LNCAP (cell line): ENCODE results near the gene UST.

Source experiments
- TF ChIP-seq, protein P1 (sequence below): fragments of 450-650 bp; IDR thresholded peaks from 2 replicates; pipeline ENCODE4 v1.5.1; 2017; ENCODE audit warnings: mild to moderate bottlenecking

The UST gene

DNA sequence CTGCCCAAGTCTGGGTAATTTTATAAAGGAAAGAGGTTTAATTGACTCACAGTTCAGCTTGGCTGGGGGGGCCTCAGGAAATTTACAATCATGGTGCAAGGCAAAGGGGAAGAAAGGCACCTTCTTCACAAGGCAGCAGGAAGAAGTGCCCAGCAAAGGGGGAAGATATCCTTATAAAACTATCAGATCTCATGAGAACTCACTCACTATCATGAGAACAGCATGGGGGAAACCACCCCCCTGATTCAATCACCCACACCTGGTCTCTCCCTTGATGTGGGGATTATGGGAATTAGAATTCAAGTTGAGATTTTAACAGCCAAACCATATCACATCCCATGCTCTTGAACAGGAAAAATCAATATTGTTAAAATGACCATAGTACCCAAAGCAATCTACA is 355.5 kb downstream of the UST start:
- TF ChIP-seq, protein P1, sequence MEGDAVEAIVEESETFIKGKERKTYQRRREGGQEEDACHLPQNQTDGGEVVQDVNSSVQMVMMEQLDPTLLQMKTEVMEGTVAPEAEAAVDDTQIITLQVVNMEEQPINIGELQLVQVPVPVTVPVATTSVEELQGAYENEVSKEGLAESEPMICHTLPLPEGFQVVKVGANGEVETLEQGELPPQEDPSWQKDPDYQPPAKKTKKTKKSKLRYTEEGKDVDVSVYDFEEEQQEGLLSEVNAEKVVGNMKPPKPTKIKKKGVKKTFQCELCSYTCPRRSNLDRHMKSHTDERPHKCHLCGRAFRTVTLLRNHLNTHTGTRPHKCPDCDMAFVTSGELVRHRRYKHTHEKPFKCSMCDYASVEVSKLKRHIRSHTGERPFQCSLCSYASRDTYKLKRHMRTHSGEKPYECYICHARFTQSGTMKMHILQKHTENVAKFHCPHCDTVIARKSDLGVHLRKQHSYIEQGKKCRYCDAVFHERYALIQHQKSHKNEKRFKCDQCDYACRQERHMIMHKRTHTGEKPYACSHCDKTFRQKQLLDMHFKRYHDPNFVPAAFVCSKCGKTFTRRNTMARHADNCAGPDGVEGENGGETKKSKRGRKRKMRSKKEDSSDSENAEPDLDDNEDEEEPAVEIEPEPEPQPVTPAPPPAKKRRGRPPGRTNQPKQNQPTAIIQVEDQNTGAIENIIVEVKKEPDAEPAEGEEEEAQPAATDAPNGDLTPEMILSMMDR = no peak

GRCh38 chr6:149107520-149107919 is 360.7 kb downstream of the UST start:
- TF ChIP-seq, protein P1 = no peak

DNA sequence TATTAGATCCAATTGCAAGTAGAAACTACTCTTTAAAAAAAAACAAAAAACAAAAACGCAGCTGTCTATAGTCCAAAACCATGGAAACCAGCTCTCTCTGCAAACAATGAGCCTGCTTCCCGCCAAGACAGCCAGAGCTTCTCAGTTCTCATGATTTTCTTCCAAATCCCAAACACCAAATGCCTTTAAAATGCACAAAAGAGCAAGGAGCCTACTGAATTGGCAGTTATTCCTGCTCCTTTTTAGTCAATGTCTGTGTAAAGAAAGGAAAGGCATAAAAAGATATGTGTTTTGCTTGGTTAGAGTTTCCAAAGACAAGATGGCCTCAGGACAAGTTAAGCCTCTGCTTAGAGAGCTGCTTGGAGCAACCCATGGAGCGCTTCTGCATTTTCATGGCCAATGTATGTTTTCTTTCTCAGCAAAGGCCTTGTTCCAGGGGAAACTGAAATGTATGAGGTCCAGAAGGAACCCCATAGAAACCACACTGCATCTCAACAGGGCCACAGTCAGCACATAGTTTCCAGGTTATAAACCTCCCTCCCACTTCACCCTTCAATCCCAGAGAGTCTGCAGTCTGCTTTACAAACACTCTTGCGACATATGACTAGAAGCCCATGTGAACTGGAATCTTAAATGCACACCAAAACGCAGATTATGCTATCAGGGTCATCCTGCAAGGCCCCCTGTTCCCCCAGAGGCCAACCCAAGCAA is 361.4 kb downstream of the UST start:
- TF ChIP-seq, protein P1 = no peak

DNA sequence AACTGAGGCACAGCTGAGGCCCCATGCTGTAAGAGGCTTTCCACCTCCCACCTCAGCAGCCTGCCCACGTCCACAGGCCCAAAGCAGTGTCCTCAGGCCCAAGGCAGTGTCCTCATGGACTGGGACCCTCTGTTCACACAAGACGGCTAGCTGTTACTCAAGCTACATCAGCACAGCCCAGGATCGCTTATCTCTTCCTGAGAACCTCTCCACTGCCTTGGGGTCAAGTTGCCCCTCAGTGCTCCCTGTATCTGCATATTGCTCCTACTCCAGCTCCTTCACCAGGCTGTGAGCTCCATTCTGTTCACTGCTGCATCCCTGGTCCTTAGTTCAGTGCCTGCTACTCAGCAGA is 361.9 kb downstream of the UST start:
- TF ChIP-seq, protein P1 = no peak

GRCh38 chr6:149109397-149110070 is 362.7 kb downstream of the UST start:
- TF ChIP-seq, protein P1 = no peak

- TF ChIP-seq, protein P1 = no peak
These were observed 364.8 kb downstream of the UST start for GRCh38 chr6:149111556-149112115.

- TF ChIP-seq, protein P1 = no peak
These were observed 366.1 kb downstream of the UST start for GRCh38 chr6:149112976-149113375.
